HepG2 (cell line): ENCODE data around the gene RNF25. TPM values are rescaled to one million over a fixed set of nuclear protein-coding genes. Genes with fewer than 3 reads are reported as not detected.
A peak's percentile ranks its signal among the peaks of the same experiment; 100 is the strongest.

Source experiments
- CHCHD3 ChIP-seq: sonication (generic); formaldehyde crosslinking; IDR thresholded peaks from 2 replicates; pipeline ENCODE4 v1.8.0; 2022; ENCODE audit warnings: mild to moderate bottlenecking, missing genetic modification reagents, moderate library complexity
- ELF4 ChIP-seq: sonication (generic); formaldehyde crosslinking; IDR thresholded peaks from 2 replicates; pipeline ENCODE4 v1.5.0; 2020; ENCODE audit warnings: missing genetic modification reagents, mild to moderate bottlenecking, moderate library complexity, borderline replicate concordance
- FOSL1 ChIP-seq: sonication (generic); formaldehyde crosslinking; IDR thresholded peaks from 2 replicates; pipeline ENCODE4 v1.9.0; 2021; ENCODE audit warnings: missing genetic modification reagents, borderline replicate concordance
- GLMP ChIP-seq: sonication (generic); formaldehyde crosslinking; IDR thresholded peaks from 2 replicates; pipeline ENCODE4 v1.9.0; 2021; ENCODE audit warnings: missing genetic modification reagents, mild to moderate bottlenecking, borderline replicate concordance
- HDAC2 ChIP-seq: sonication (generic); formaldehyde crosslinking; IDR thresholded peaks from 2 replicates; pipeline ENCODE4 v1.4.0; 2020; ENCODE audit warnings: missing genetic modification reagents
- HOXA3 ChIP-seq: sonication (generic); formaldehyde crosslinking; IDR thresholded peaks from 2 replicates; pipeline ENCODE4 v1.5.0; 2020; ENCODE audit warnings: missing genetic modification reagents
- KLF6 ChIP-seq: IDR thresholded peaks from 2 replicates; pipeline ENCODE4 v1.8.0; 2016; ENCODE audit warnings: missing biosample characterization, missing genetic modification reagents
- NCOR1 ChIP-seq: fragments of 200-600 bp; sonication (generic); IDR thresholded peaks from 2 replicates; pipeline ENCODE4 v1.7.0; 2017; ENCODE audit warnings: antibody characterized with exemption, low read length, borderline replicate concordance
- PATZ1 ChIP-seq: sonication (generic); formaldehyde crosslinking; IDR thresholded peaks from 2 replicates; pipeline ENCODE4 v1.4.0; 2020; ENCODE audit warnings: missing genetic modification reagents
- PCBP2 ChIP-seq: fragments of 200-400 bp; formaldehyde crosslinking; optimal IDR thresholded peaks from 2 replicates; pipeline ENCODE3; 2018; ENCODE audit warnings: low read length, low read depth; ENCODE audit not compliant: poor library complexity, severe bottlenecking
- RFXANK ChIP-seq: IDR thresholded peaks from 2 replicates; pipeline ENCODE4 v1.6.1; 2016
- SRF ChIP-seq: IDR thresholded peaks from 2 replicates; pipeline ENCODE4 v1.6.1; 2011; ENCODE audit warnings: mild to moderate bottlenecking, low read depth, low read length, moderate library complexity
- TSC22D2 ChIP-seq: sonication (generic); formaldehyde crosslinking; IDR thresholded peaks from 2 replicates; pipeline ENCODE4 v1.5.1; 2020; ENCODE audit warnings: missing genetic modification reagents, mild to moderate bottlenecking, borderline replicate concordance
- ZBTB4 ChIP-seq: sonication (generic); formaldehyde crosslinking; IDR thresholded peaks from 2 replicates; pipeline ENCODE4 v1.4.0; 2020; ENCODE audit warnings: missing genetic modification reagents, mild to moderate bottlenecking, borderline replicate concordance
- ZNF317 ChIP-seq: sonication (generic); formaldehyde crosslinking; IDR thresholded peaks from 2 replicates; pipeline ENCODE4 v1.5.0; 2020; ENCODE audit warnings: mild to moderate bottlenecking, missing genetic modification reagents
- ZNF501 ChIP-seq: sonication (generic); formaldehyde crosslinking; IDR thresholded peaks from 2 replicates; pipeline ENCODE4 v1.5.1; 2020; ENCODE audit warnings: mild to moderate bottlenecking, moderate library complexity, missing genetic modification reagents
- ZNF546 ChIP-seq: sonication (generic); formaldehyde crosslinking; conservative IDR thresholded peaks from 2 replicates; pipeline ENCODE4 v1.8.1; 2023; ENCODE audit warnings: mild to moderate bottlenecking, missing genetic modification reagents
- ZNF552 ChIP-seq: sonication (generic); formaldehyde crosslinking; IDR thresholded peaks from 2 replicates; pipeline ENCODE4 v1.9.0; 2022; ENCODE audit warnings: missing genetic modification reagents, mild to moderate bottlenecking, borderline replicate concordance
- ZNF644 ChIP-seq: IDR thresholded peaks from 2 replicates; pipeline ENCODE4 v1.6.1; 2016; ENCODE audit warnings: low read depth
- ZNF788 ChIP-seq: sonication (generic); formaldehyde crosslinking; IDR thresholded peaks from 2 replicates; pipeline ENCODE4 v1.5.0; 2020; ENCODE audit warnings: mild to moderate bottlenecking, missing genetic modification reagents, borderline replicate concordance
- polyA plus RNA-seq, 8 experiments: library from polyadenylated mRNA; depleted of rRNA in 3 of 8; stranded (reverse) in 7 of 8; unstranded in 1 of 8; fragments of >200 nt; fragmentation: Illumina TruSeq in 4 of 8; extraction: Trizol in 4 of 8; gene quantifications; 2 replicates each; pipeline versions ENCODE4 v1.2.1 to v1.2.3, GENCODE V29; 2011 to 2016; ENCODE audit warnings: low read depth in 4 of 8, missing spikeins in 1 of 8, mixed read lengths in 1 of 8; ENCODE audit not compliant: insufficient read depth in 1 of 8
- total RNA-seq, 5 experiments: library from RNA; depleted of rRNA; stranded (reverse); fragments of >200 nt; fragmentation: Illumina TruSeq; extraction: Trizol; gene quantifications; 2 replicates each; pipeline ENCODE4 v1.2.3, GENCODE V29; 2016; ENCODE audit warnings: low read depth in 1 of 5
- TF ChIP-seq, protein P1 (sequence below): sonication (generic); formaldehyde crosslinking; IDR thresholded peaks from 2 replicates; pipeline ENCODE4; 2020; ENCODE audit warnings: missing genetic modification reagents, mild to moderate bottlenecking, borderline replicate concordance

RNF25 gene
- total and polyA plus RNA-seq, 2 of the 13 experiments (the other 11 are each of a cell fraction or from before 2014, with no cell fraction given): 37.0 to 87.6 TPM

- TF ChIP-seq NCOR1 (peak; percentile 39; the same call in 1 of the 2 replicates), ZNF644 (no peak), HDAC2 (CRISPR knock-in tag) (peak; percentile 67), FOSL1 (no peak), ZNF501 (CRISPR knock-in tag) (peak; percentile 83), TSC22D2 (CRISPR knock-in tag) (peak; percentile 80; the same call in 1 of the 2 replicates), HOXA3 (CRISPR knock-in tag) (peak; percentile 82), SRF (no peak), PATZ1 (CRISPR knock-in tag) (peak; percentile 57), KLF6 (CRISPR knock-in tag) (peak; percentile 81), PCBP2 (no peak), ZNF317 (CRISPR knock-in tag) (peak; percentile 78), ZNF552 (CRISPR knock-in tag) (no peak; the same call in 1 of the 2 replicates), ZNF546 (CRISPR knock-in tag) (no peak), CHCHD3 (CRISPR knock-in tag) (no peak), ZBTB4 (CRISPR knock-in tag) (no peak), ZNF788 (CRISPR knock-in tag) (peak; percentile 88), RFXANK (CRISPR knock-in tag) (no peak), ELF4 (CRISPR knock-in tag) (no peak), GLMP (no peak)
- TF ChIP-seq, protein P1, sequence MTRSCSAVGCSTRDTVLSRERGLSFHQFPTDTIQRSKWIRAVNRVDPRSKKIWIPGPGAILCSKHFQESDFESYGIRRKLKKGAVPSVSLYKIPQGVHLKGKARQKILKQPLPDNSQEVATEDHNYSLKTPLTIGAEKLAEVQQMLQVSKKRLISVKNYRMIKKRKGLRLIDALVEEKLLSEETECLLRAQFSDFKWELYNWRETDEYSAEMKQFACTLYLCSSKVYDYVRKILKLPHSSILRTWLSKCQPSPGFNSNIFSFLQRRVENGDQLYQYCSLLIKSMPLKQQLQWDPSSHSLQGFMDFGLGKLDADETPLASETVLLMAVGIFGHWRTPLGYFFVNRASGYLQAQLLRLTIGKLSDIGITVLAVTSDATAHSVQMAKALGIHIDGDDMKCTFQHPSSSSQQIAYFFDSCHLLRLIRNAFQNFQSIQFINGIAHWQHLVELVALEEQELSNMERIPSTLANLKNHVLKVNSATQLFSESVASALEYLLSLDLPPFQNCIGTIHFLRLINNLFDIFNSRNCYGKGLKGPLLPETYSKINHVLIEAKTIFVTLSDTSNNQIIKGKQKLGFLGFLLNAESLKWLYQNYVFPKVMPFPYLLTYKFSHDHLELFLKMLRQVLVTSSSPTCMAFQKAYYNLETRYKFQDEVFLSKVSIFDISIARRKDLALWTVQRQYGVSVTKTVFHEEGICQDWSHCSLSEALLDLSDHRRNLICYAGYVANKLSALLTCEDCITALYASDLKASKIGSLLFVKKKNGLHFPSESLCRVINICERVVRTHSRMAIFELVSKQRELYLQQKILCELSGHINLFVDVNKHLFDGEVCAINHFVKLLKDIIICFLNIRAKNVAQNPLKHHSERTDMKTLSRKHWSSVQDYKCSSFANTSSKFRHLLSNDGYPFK: peak; percentile 89; the same call in 1 of the 2 replicates
These were observed 12.4 kb downstream of the RNF25 start, which contains the start of the genes BCS1L and ZNF142 (continued) for GRCh38 chr2:218659258-218659987.
